Natural killer cell (primary cell): Measurements from ENCODE around the gene TSPAN2. TPM values are rescaled to one million over a fixed set of nuclear protein-coding genes. Genes with fewer than 3 reads are reported as not detected.

Source experiments
- ATAC-seq, 3 donors: fragments of 150-1000 bp in 2 of 3; fragments of 200-7000 bp in 1 of 3; cut with Tn5 transposase; 1 replicate in 1 of 3; 2 replicates in 2 of 3; pipeline ENCODE4 v1.10.0; 2021; ENCODE audit warnings: mild to moderate bottlenecking in 2 of 3, moderate library complexity in 2 of 3
- DNase-seq, 2 donors: peaks; one replicate each; pipeline versions ENCODE4 v3.0.0 to v3.0.0-alpha.2; 2013 to 2021; ENCODE audit warnings: mixed read lengths in 1 of 2
- H3K27ac ChIP-seq: one replicate; pipeline ENCODE4 v1.5.1; 2013; ENCODE audit warnings: mild to moderate bottlenecking, low read length
- H3K27me3 ChIP-seq: one replicate; pipeline ENCODE4 v1.6.1; 2013; ENCODE audit warnings: low read length; ENCODE audit not compliant: control insufficient read depth, insufficient read depth
- H3K36me3 ChIP-seq: one replicate; pipeline ENCODE4 v1.6.1; 2013; ENCODE audit warnings: low read length; ENCODE audit not compliant: control insufficient read depth, insufficient read depth
- H3K4me1 ChIP-seq: one replicate; pipeline ENCODE4 v1.6.1; 2013; ENCODE audit warnings: low read length; ENCODE audit not compliant: control insufficient read depth, insufficient read depth
- H3K4me3 ChIP-seq: one replicate; pipeline ENCODE4 v1.5.1; 2013; ENCODE audit warnings: low read length
- H3K9me3 ChIP-seq: one replicate; pipeline ENCODE4 v1.6.1; 2013; ENCODE audit warnings: low read length; ENCODE audit not compliant: control insufficient read depth, insufficient read depth
- H3K27ac Mint-ChIP-seq, 2 donors: one replicate each; pipeline ENCODE4 v1.8.0; 2022; ENCODE audit warnings: mild to moderate bottlenecking in 2 of 2, mixed read lengths in 2 of 2, moderate library complexity in 1 of 2
- H3K27me3 Mint-ChIP-seq, 2 donors: one replicate each; pipeline ENCODE4 v1.8.0; 2022; ENCODE audit warnings: low read depth in 2 of 2, mixed read lengths in 2 of 2
- H3K36me3 Mint-ChIP-seq: one replicate; pipeline ENCODE4 v1.8.0; 2022; ENCODE audit warnings: mixed read lengths
- H3K4me1 Mint-ChIP-seq, 2 donors: one replicate each; pipeline ENCODE4 v1.8.0; 2022; ENCODE audit warnings: mixed read lengths in 2 of 2
- H3K4me3 Mint-ChIP-seq: one replicate; pipeline ENCODE4 v1.8.0; 2022; ENCODE audit warnings: mild to moderate bottlenecking, moderate library complexity, mixed read lengths
- H3K9me3 Mint-ChIP-seq, 2 donors: one replicate each; pipeline ENCODE4 v1.8.0; 2022; ENCODE audit warnings: mixed read lengths in 2 of 2
- WGBS: methylation state at CpG from one replicate; pipeline ENCODE4 v1.1.7; 2013; ENCODE audit warnings: missing lambda C conversion rate; ENCODE audit not compliant: insufficient coverage; 5-methylcytosine and 5-hydroxymethylcytosine counted together
- intact Hi-C: fragments of 100-400 bp; cut with micrococcal nuclease; formaldehyde crosslinking; loops from one replicate; pipeline ENCODE4 v1.14.2; 2022
- total RNA-seq, 4 donors: library from RNA; stranded (reverse); fragments of 120-200 nt in 1 of 4; gene quantifications; one replicate each; pipeline versions ENCODE4 v1.2.3 to v1.2.4, GENCODE V29; 2013 to 2022
- TF ChIP-seq, protein P1 (sequence below): fragments of 200-600 bp; IDR thresholded peaks from one replicate; pipeline ENCODE4 v1.8.0; 2022; ENCODE audit warnings: antibody characterized with exemption

TSPAN2 gene
- total RNA-seq, 3 donors from 2014 or later (not counting 1 experiment from before 2014, with no cell fraction given): 17.1 to 41.4 (median 28.6) TPM

DNA sequence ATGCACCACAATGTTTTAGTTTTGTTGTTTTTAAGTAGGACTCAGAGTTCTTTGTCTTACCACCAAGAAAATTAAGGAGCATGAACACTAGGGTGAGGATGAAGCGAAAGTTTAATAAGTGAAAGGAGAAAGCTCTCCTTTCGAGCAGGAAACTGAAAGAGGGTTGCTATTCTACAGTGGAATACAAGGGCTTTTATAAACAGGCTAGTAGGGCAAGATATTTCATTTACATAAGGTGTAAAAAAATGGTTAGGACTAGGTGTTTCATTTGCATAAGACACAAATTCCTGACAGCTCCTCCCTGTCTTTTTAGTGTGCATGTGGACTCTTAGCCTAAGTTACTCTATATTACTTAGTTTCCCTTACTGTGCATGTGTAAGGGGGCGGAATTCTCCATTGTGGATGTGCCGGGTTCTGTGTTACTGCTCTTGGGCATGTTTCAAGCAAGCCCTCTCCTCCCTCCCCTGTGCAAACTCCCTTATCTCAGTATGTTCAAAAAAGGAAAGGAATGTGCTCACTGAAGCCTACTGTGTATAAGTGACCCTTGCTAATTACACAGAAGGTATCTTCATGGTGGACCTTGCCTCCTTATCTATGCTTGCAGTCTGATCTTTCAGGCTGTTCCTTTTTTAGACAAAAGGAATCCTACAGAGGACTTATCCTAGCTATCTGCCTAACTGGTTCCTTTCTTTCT, 52.3 kb downstream of the TSPAN2 start:
- Histone ChIP-seq H3K27ac (no peak overlapping the region), H3K36me3 (no peaks in the 10 kb centered on the region), H3K4me3 (no peak overlapping the region), H3K27me3 (no peaks in the 10 kb centered on the region), H3K4me1 (no peaks in the 10 kb centered on the region), H3K9me3 (no peaks in the 10 kb centered on the region)
- WGBS: 87% methylated on average over 3 of the region's 4 CpGs
- DNase-seq (no peak), ATAC-seq (no peak)
- Mint-ChIP-seq H3K27ac (no peak overlapping the region), H3K4me1 (no peaks in the 10 kb centered on the region), H3K4me3 (no peak overlapping the region), H3K9me3 (no peaks in the 10 kb centered on the region), H3K36me3 (peaks cover 3% of the 10 kb centered on the region), H3K27me3 (no peaks in the 10 kb centered on the region)
- TF ChIP-seq, protein P1, sequence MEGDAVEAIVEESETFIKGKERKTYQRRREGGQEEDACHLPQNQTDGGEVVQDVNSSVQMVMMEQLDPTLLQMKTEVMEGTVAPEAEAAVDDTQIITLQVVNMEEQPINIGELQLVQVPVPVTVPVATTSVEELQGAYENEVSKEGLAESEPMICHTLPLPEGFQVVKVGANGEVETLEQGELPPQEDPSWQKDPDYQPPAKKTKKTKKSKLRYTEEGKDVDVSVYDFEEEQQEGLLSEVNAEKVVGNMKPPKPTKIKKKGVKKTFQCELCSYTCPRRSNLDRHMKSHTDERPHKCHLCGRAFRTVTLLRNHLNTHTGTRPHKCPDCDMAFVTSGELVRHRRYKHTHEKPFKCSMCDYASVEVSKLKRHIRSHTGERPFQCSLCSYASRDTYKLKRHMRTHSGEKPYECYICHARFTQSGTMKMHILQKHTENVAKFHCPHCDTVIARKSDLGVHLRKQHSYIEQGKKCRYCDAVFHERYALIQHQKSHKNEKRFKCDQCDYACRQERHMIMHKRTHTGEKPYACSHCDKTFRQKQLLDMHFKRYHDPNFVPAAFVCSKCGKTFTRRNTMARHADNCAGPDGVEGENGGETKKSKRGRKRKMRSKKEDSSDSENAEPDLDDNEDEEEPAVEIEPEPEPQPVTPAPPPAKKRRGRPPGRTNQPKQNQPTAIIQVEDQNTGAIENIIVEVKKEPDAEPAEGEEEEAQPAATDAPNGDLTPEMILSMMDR: no peak
- intact Hi-C loops: no loop called here

DNA sequence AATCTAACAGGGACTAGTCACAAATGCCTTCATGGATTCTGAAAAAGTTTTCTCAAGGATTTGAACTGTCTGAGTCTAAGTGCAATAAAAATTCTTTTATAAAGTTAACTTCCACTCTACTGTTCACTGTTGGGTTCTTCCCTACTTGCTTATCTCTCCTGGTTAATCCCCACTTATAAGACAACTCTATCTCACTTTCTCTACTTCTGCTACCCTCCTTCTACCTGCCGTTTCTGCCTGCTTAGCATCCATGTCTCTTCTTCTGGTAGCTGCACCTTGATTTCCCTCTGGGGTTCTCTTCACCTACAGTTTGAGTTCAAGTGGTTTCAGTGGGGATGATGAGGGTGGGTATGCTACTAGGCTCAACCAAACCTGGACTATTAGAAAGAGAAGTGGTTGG, 53.7 kb downstream of the TSPAN2 start:
- 85% methylated on average over 1 of the region's 1 CpG for WGBS
- peaks cover 3% of the 10 kb centered on the region for H3K27me3 ChIP-seq
- Mint-ChIP-seq H3K4me1 (no peaks in the 10 kb centered on the region), H3K36me3 (no peaks in the 10 kb centered on the region), H3K9me3 (no peaks in the 10 kb centered on the region), H3K4me3 (no peak overlapping the region), H3K27ac (no peak overlapping the region), H3K27me3 (no peaks in the 10 kb centered on the region)
- TF ChIP-seq, protein P1: no peak
- intact Hi-C loops: no loop called here
- no peaks in the 10 kb centered on the region for H3K9me3 ChIP-seq
- H3K36me3 ChIP-seq: no peaks in the 10 kb centered on the region
- DNase-seq: no peak
- H3K27ac ChIP-seq: no peak overlapping the region
- no peak overlapping the region for H3K4me3 ChIP-seq
- ATAC-seq: no peak
- H3K4me1 ChIP-seq: no peaks in the 10 kb centered on the region

DNA sequence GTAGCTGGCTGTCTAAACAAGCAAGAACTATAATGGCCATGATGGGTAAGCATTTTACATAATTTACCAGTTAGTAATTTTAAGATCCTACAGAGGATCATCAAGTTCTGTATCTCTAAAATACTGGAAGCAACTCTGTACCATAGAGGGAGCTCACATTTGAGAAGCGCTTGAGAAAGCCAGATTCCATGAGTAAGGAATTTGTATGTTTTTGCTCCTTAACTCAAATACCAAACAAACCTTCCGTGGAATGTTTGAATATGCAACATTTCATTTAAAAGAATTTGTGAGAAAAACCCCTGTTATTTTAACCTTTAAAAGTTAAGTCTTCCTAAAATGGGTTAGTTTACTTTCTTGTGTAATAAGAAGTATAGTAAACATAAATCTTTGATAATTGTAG, 57.7 kb downstream of the TSPAN2 start:
- H3K4me3 ChIP-seq: no peak overlapping the region
- no peaks in the 10 kb centered on the region for H3K9me3 ChIP-seq
- H3K27ac Mint-ChIP-seq: no peak overlapping the region
- no peaks in the 10 kb centered on the region for H3K4me1 Mint-ChIP-seq
- TF ChIP-seq, protein P1: no peak
- H3K36me3 Mint-ChIP-seq: no peaks in the 10 kb centered on the region
- H3K4me1 ChIP-seq: no peaks in the 10 kb centered on the region
- no peaks in the 10 kb centered on the region for H3K36me3 ChIP-seq
- H3K27me3 Mint-ChIP-seq: peaks cover 0 to 6% of the 10 kb centered on the region in 2 donors
- DNase-seq: no peak
- intact Hi-C loops: no loop called here
- no peaks in the 10 kb centered on the region for H3K9me3 Mint-ChIP-seq
- no peak overlapping the region for H3K27ac ChIP-seq
- WGBS: no CpG with 5 or more reads among the region's 2 CpGs
- ATAC-seq: no peak
- H3K4me3 Mint-ChIP-seq: no peak overlapping the region
- peaks cover 3% of the 10 kb centered on the region for H3K27me3 ChIP-seq

DNA sequence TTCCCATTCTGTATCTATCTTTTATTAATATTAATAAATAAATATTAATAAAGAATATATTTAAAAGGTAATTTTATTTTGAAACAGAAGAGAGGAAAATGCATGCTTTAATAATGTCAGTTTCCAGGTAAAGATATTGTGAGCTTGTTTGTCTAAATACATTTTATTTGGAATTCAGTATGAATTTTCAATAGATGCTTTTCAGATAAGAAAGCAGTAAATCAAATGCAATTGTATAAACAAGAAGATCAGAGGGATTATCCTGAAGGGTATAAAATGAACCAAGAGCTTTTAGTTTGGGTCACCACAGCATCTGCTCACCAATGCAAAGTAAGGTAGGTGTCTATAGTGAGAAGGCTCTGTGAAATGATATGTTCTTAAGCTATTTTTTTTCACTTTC, 59.8 kb downstream of the TSPAN2 start, which contains the start of gene TSHB:
Gene TSHB (plus strand): TSS at position 301 of the 400 bp plus-strand sequence. CDS start 3,537 bp downstream, outside the sequence.
- no peaks in the 10 kb centered on the region for H3K9me3 ChIP-seq
- H3K36me3 ChIP-seq: no peaks in the 10 kb centered on the region
- no peak for ATAC-seq
- Mint-ChIP-seq H3K27ac (no peak within 1 kb of the TSS), H3K9me3 (no peaks in the 10 kb centered on the region), H3K4me1 (no peaks in the 10 kb centered on the region), H3K27me3 (peaks cover 0 to 6% of the 10 kb centered on the region in 2 donors), H3K36me3 (no peaks in the 10 kb centered on the region), H3K4me3 (no peak within 1 kb of the TSS)
- intact Hi-C loops: no loop called here
- TF ChIP-seq, protein P1: no peak
- H3K27me3 ChIP-seq: peaks cover 3% of the 10 kb centered on the region
- H3K4me3 ChIP-seq: no peak within 1 kb of the TSS
- no peaks in the 10 kb centered on the region for H3K4me1 ChIP-seq
- no peak for DNase-seq
- H3K27ac ChIP-seq: no peak within 1 kb of the TSS
